ENCODE results near the gene HEG1. TPM values are rescaled to one million over a fixed set of nuclear protein-coding genes. Genes with fewer than 3 reads are reported as not detected.

Gene HEG1
- total RNA-seq, 2 donors from 2014 or later: 45.7 to 46.1 TPM

GRCh38 chr3:125053304-125053699 lies 2.5 kb downstream of the HEG1 start:
- Histone ChIP-seq H3K36me3 (replicated peaks in 1 of 2; ENCODE audit: insufficient read depth in 1 of 2, low read depth in 2 of 2) (no peaks in the 10 kb centered on the region), H3K27ac (peak overlapping the region in 3 of 4 donors; percentile 42 to 82 (median 79)), H3K4me1 (peaks cover 32% of the 10 kb centered on the region), H3K9me3 (no peaks in the 10 kb centered on the region), H3K4me3 (no peak overlapping the region), H3K27me3 (no peaks in the 10 kb centered on the region)
- intact Hi-C loops (cut with DNase I): no loop called here
- WGBS, 2 donors: 79 to 93% methylated on average over 2 of the region's 2 CpGs
- no peak for TF ChIP-seq POLR2A (IDR thresholded peaks at IDR 0.05)
- ATAC-seq (no peak), DNase-seq (no peak)

- no peak overlapping the region for H3K4me3 ChIP-seq
- H3K9me3 ChIP-seq: no peaks in the 10 kb centered on the region
Observed at GRCh38 chr3:125052624-125053303, 3.0 kb downstream of the HEG1 start.

GRCh38 chr3:125051715-125052581 lies 3.8 kb downstream of the HEG1 start:
- intact Hi-C loops (cut with DNase I): no loop called here
- ATAC-seq: no peak
- Histone ChIP-seq H3K9me3 (no peaks in the 10 kb centered on the region), H3K27me3 (no peaks in the 10 kb centered on the region), H3K4me3 (no peak overlapping the region), H3K36me3 (replicated peaks in 1 of 2; ENCODE audit: insufficient read depth in 1 of 2, low read depth in 2 of 2) (no peaks in the 10 kb centered on the region), H3K27ac (peak overlapping the region in 3 of 4 donors; percentile 42 to 82 (median 79)), H3K4me1 (peaks cover 32% of the 10 kb centered on the region)
- 34 to 46% methylated on average over 12 to 14 of the region's 14 CpGs for WGBS, 2 donors
- DNase-seq: peak in 1 of 4 donors; percentile 40
- TF ChIP-seq POLR2A (IDR thresholded peaks at IDR 0.05) (no peak), CTCF (IDR thresholded peaks at IDR 0.05) (no peak)

More at GRCh38 chr3:125052624-125053303, 3.0 kb downstream of the HEG1 start:
- Histone ChIP-seq H3K36me3 (replicated peaks in 1 of 2; ENCODE audit: insufficient read depth in 1 of 2, low read depth in 2 of 2) (no peaks in the 10 kb centered on the region), H3K27me3 (no peaks in the 10 kb centered on the region), H3K4me1 (peaks cover 32% of the 10 kb centered on the region), H3K27ac (peak overlapping the region in 3 of 4 donors; percentile 42 to 82 (median 79))
- intact Hi-C loops (cut with DNase I): no loop called here
- DNase-seq (peak in 1 of 4 donors; percentile 19), ATAC-seq (no peak)
- TF ChIP-seq CTCF (IDR thresholded peaks at IDR 0.05): no peak
- TF ChIP-seq POLR2A (IDR thresholded peaks at IDR 0.05): no peak
- 59 to 71% methylated on average over 8 of the region's 8 CpGs for WGBS, 2 donors

- Histone ChIP-seq H3K4me3 (no peak overlapping the region), H3K4me1 (peaks cover 27% of the 10 kb centered on the region), H3K27me3 (no peaks in the 10 kb centered on the region), H3K27ac (peak overlapping the region in 1 of 4 donors; percentile 79), H3K36me3 (replicated peaks in 1 of 2; ENCODE audit: insufficient read depth in 1 of 2, low read depth in 2 of 2) (no peaks in the 10 kb centered on the region), H3K9me3 (no peaks in the 10 kb centered on the region)
- no peak for ATAC-seq
- TF ChIP-seq POLR2A (IDR thresholded peaks at IDR 0.05) (no peak), CTCF (IDR thresholded peaks at IDR 0.05) (no peak)
- intact Hi-C loops (cut with DNase I): no loop called here
- no peak for DNase-seq
- 76 to 81% methylated on average over 7 of the region's 7 CpGs for WGBS, 2 donors
Observed at GRCh38 chr3:125051205-125051604, 4.6 kb downstream of the HEG1 start.

GRCh38 chr3:125050488-125051090 lies 5.2 kb downstream of the HEG1 start:
- TF ChIP-seq CTCF (IDR thresholded peaks at IDR 0.05) (no peak), POLR2A (IDR thresholded peaks at IDR 0.05) (no peak)
- Histone ChIP-seq H3K4me1 (peaks cover 28% of the 10 kb centered on the region), H3K9me3 (no peaks in the 10 kb centered on the region), H3K27me3 (no peaks in the 10 kb centered on the region), H3K36me3 (replicated peaks in 1 of 2; ENCODE audit: insufficient read depth in 1 of 2, low read depth in 2 of 2) (no peaks in the 10 kb centered on the region), H3K4me3 (no peak overlapping the region), H3K27ac (no peak overlapping the region)
- ATAC-seq (no peak), DNase-seq (no peak)
- intact Hi-C loops (cut with DNase I): no loop called here
- 73 to 75% methylated on average over 6 of the region's 6 CpGs for WGBS, 2 donors

Measured in body of pancreas (tissue), 4 donors.